Vagina (tissue), 2 donors: Measurements from ENCODE around the gene ATG14.

ENCODE experiments used
- POLR2A ChIP-seq, 2 donors: fragments of 450-650 bp; IDR thresholded peaks; one replicate each; pipeline ENCODE4 v1.6.1; 2017; ENCODE audit warnings: antibody characterized with exemption in 2 of 2, mild to moderate bottlenecking in 2 of 2, moderate library complexity in 2 of 2
- TF ChIP-seq, protein P1 (sequence below), 3 experiments: fragments of 450-650 bp in 2 of 3; fragments of 200-600 bp in 1 of 3; sonication (generic) in 1 of 3; IDR thresholded peaks; one replicate each; pipeline ENCODE4 v1.5.1; 2017 to 2019; ENCODE audit warnings: antibody characterized with exemption in 3 of 3, mild to moderate bottlenecking in 2 of 3, moderate library complexity in 2 of 3

DNA sequence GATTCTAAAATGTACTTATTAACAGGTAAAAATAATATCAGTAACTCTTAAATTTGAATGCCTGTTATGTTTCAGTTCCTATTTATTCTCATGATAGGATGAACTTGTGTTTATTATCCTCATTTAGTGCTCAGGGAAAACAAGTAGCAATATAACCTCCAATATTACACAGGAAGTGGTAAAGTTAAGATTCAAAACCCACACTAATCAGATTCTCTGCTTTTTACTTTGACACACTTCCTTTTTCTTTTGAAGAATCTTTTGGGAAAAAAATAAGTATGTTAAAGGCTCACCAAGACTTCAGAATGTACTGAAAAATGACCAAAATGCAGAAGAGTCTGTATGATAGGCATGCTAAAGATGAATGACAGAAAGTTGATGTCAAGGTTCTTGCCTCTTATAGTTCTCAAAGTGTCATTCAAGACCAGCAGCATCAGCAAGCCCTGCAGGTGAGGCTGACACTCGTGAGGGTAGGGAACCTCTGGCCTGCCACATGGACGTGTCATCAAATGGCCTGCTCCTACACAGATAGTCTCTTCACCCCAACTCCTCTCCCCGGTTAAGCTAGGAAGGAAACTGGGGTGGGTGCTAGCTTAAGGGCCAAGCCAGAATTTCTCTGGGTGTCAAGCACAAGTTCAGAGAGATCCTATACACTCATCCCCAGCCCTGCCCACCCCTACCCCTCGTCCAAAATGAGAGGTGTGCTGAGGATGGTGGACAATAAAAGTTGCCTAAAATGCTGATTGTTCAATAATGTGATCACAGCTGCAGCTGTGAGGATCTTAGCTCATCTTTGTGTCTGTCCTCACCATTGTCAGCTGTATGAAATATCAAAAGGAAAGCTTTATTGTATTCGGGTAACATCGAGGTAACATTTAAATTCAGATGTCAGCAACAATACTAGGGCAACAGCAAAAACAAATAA lies 22.5 kb upstream of the ATG14 start:
- TF ChIP-seq, protein P1, sequence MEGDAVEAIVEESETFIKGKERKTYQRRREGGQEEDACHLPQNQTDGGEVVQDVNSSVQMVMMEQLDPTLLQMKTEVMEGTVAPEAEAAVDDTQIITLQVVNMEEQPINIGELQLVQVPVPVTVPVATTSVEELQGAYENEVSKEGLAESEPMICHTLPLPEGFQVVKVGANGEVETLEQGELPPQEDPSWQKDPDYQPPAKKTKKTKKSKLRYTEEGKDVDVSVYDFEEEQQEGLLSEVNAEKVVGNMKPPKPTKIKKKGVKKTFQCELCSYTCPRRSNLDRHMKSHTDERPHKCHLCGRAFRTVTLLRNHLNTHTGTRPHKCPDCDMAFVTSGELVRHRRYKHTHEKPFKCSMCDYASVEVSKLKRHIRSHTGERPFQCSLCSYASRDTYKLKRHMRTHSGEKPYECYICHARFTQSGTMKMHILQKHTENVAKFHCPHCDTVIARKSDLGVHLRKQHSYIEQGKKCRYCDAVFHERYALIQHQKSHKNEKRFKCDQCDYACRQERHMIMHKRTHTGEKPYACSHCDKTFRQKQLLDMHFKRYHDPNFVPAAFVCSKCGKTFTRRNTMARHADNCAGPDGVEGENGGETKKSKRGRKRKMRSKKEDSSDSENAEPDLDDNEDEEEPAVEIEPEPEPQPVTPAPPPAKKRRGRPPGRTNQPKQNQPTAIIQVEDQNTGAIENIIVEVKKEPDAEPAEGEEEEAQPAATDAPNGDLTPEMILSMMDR (IDR thresholded peaks at IDR 0.05): no peak
- TF ChIP-seq POLR2A (IDR thresholded peaks at IDR 0.05): no peak
